Suprapubic skin (tissue), 4 donors: ENCODE measurements around the gene ADRB1. TPM values are rescaled to one million over a fixed set of nuclear protein-coding genes. Genes with fewer than 3 reads are reported as not detected.

Experiments used
- DNase-seq, 2 donors: peaks; one replicate each; pipeline ENCODE4 v3.0.0-alpha.2; 2019; ENCODE audit warnings: low spot score in 2 of 2
- H3K27ac ChIP-seq: fragments of 200-600 bp; sonication (generic); one replicate; pipeline ENCODE4 v1.5.1; 2019
- H3K27me3 ChIP-seq: fragments of 200-600 bp; sonication (generic); one replicate; pipeline ENCODE4 v1.5.1; 2019
- H3K36me3 ChIP-seq: fragments of 200-600 bp; sonication (generic); one replicate; pipeline ENCODE4 v1.5.1; 2019
- H3K4me1 ChIP-seq: fragments of 200-600 bp; sonication (generic); one replicate; pipeline ENCODE4 v1.5.1; 2019
- H3K4me3 ChIP-seq: fragments of 200-600 bp; sonication (generic); one replicate; pipeline ENCODE4 v1.5.1; 2019; ENCODE audit warnings: mild to moderate bottlenecking
- H3K9me3 ChIP-seq: fragments of 200-600 bp; sonication (generic); one replicate; pipeline ENCODE4 v1.5.1; 2019
- CTCF ChIP-seq, 2 donors: fragments of 200-600 bp in 1 of 2; fragments of 450-650 bp in 1 of 2; sonication (generic) in 1 of 2; IDR thresholded peaks; one replicate each; pipeline ENCODE4 v1.5.1; 2016 to 2019; ENCODE audit warnings: antibody characterized with exemption in 2 of 2, mild to moderate bottlenecking in 1 of 2, moderate library complexity in 1 of 2
- EP300 ChIP-seq: sonication (generic); formaldehyde crosslinking; IDR thresholded peaks from one replicate; pipeline ENCODE4 v1.6.1; 2017; ENCODE audit warnings: antibody characterized with exemption
- POLR2A ChIP-seq, 2 donors: fragments of 450-650 bp; IDR thresholded peaks; one replicate each; pipeline ENCODE4 v1.6.1; 2017; ENCODE audit warnings: antibody characterized with exemption in 2 of 2, mild to moderate bottlenecking in 2 of 2, moderate library complexity in 2 of 2
- POLR2AphosphoS5 ChIP-seq, 3 donors: sonication (generic); formaldehyde crosslinking; IDR thresholded peaks; one replicate each; pipeline ENCODE4 v1.6.1; 2017; ENCODE audit warnings: antibody characterized with exemption in 3 of 3
- WGBS: methylation state at CpG from one replicate; pipeline ENCODE4 v1.1.5; 2018; 5-methylcytosine and 5-hydroxymethylcytosine counted together
- total RNA-seq, 4 donors: library from RNA; depleted of rRNA; stranded (reverse); fragments of >200 nt; gene quantifications; one replicate each; pipeline ENCODE4 v1.1.0, GENCODE V29; 2016

Gene ADRB1
- total RNA-seq, 4 donors from 2014 or later: 0.56 to 1.4 (median 1.1) TPM

GRCh38 chr10:114015708-114016107, 28.0 kb upstream of the ADRB1 start:
- no peak for TF ChIP-seq CTCF (IDR thresholded peaks at IDR 0.05)
- no peak for DNase-seq
- no peaks in the 10 kb centered on the region for H3K4me1 ChIP-seq
- H3K27ac ChIP-seq: no peak overlapping the region
- no peaks in the 10 kb centered on the region for H3K9me3 ChIP-seq
- H3K27me3 ChIP-seq: no peaks in the 10 kb centered on the region
- H3K4me3 ChIP-seq: no peak overlapping the region
- WGBS: 0% methylated on average over 1 of the region's 1 CpG
- H3K36me3 ChIP-seq: no peaks in the 10 kb centered on the region

DNA sequence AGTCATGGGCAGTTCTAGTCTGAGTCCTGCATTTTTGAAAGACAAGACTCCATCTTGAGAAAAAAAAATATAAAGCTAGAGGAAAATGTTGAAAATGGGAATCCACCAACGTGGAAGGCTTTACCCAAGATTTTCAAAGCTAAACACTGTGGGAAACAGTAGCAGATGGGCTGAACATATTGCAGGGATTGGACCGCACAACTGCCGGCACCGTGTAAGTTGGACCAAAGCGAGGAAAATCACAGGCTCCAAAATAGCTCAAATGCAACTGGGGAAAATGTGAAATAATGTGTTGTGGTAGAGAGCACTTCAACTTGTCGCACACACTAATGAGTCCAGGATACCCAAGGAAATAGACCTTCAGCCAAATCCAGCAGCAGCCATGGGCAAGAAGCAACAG, 26.4 kb upstream of the ADRB1 start:
- TF ChIP-seq POLR2A (IDR thresholded peaks at IDR 0.05) (no peak), EP300 (no peak)
- Histone ChIP-seq H3K4me1 (peaks cover 13% of the 10 kb centered on the region), H3K36me3 (no peaks in the 10 kb centered on the region), H3K27ac (no peak overlapping the region), H3K4me3 (no peak overlapping the region), H3K27me3 (no peaks in the 10 kb centered on the region), H3K9me3 (no peaks in the 10 kb centered on the region)
- WGBS: 72% methylated on average over 6 of the region's 6 CpGs
- no peak for DNase-seq

DNA sequence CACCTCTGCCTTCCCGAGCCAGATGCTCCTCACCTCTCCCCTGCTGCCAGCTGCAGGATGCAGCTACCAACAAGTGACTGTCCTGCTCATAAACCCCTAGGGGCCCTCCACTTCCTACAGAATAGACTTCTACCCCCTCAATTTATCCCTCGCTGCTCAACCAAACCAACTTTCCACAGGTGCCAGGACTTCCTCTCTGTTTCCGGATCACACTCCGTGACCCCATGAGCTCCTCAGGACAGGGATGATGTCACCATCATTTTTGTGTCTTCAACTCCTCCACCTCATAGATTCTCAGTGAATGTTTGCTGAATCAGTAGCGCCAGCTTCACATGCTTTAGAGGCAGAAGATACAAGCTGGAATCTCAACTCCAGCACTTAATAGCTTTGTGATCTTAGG, 25.8 kb upstream of the ADRB1 start:
- DNase-seq: no peak
- Histone ChIP-seq H3K4me3 (no peak overlapping the region), H3K36me3 (no peaks in the 10 kb centered on the region), H3K27ac (no peak overlapping the region), H3K27me3 (no peaks in the 10 kb centered on the region), H3K9me3 (no peaks in the 10 kb centered on the region), H3K4me1 (peaks cover 18% of the 10 kb centered on the region)
- TF ChIP-seq CTCF (IDR thresholded peaks at IDR 0.05): no peak
- TF ChIP-seq POLR2AphosphoS5 (IDR thresholded peaks at IDR 0.05): no peak
- TF ChIP-seq EP300: no peak
- no peak for TF ChIP-seq POLR2A (IDR thresholded peaks at IDR 0.05)
- 50% methylated on average over 5 of the region's 5 CpGs for WGBS

GRCh38 chr10:114019226-114019625, 24.4 kb upstream of the ADRB1 start:
- no peak for DNase-seq
- WGBS: 93% methylated on average over 4 of the region's 4 CpGs
- no peaks in the 10 kb centered on the region for H3K27me3 ChIP-seq

GRCh38 chr10:114021154-114021553, 22.5 kb upstream of the ADRB1 start:
- H3K4me3 ChIP-seq: no peak overlapping the region
- TF ChIP-seq POLR2AphosphoS5 (IDR thresholded peaks at IDR 0.05) (no peak), POLR2A (IDR thresholded peaks at IDR 0.05) (no peak), CTCF (IDR thresholded peaks at IDR 0.05) (no peak), EP300 (no peak)
- WGBS: 56% methylated on average over 3 of the region's 3 CpGs
- H3K36me3 ChIP-seq: no peaks in the 10 kb centered on the region
- H3K4me1 ChIP-seq: peaks cover 38% of the 10 kb centered on the region
- no peaks in the 10 kb centered on the region for H3K9me3 ChIP-seq
- no peaks in the 10 kb centered on the region for H3K27me3 ChIP-seq
- H3K27ac ChIP-seq: no peak overlapping the region
- DNase-seq: no peak

More at GRCh38 chr10:114019226-114019625, 24.4 kb upstream of the ADRB1 start:
- Histone ChIP-seq H3K9me3 (no peaks in the 10 kb centered on the region), H3K4me1 (peaks cover 25% of the 10 kb centered on the region), H3K36me3 (no peaks in the 10 kb centered on the region), H3K27ac (no peak overlapping the region), H3K4me3 (no peak overlapping the region)
- TF ChIP-seq POLR2A (IDR thresholded peaks at IDR 0.05): no peak
- TF ChIP-seq CTCF (IDR thresholded peaks at IDR 0.05): no peak
- no peak for TF ChIP-seq POLR2AphosphoS5 (IDR thresholded peaks at IDR 0.05)
- TF ChIP-seq EP300: no peak
